LNCAP (cell line): Measurements from ENCODE around the gene OR51G1.
"Not testable (repeated sequence)": the region's sequence is repeated elsewhere in the genome, so short reads cannot be mapped to it uniquely, and the experiment has no call there.

Experiments used
- TF ChIP-seq, protein P1 (sequence below): fragments of 450-650 bp; IDR thresholded peaks from 2 replicates; pipeline ENCODE4 v1.5.1; 2017; ENCODE audit warnings: mild to moderate bottlenecking

The OR51G1 gene, protein sequence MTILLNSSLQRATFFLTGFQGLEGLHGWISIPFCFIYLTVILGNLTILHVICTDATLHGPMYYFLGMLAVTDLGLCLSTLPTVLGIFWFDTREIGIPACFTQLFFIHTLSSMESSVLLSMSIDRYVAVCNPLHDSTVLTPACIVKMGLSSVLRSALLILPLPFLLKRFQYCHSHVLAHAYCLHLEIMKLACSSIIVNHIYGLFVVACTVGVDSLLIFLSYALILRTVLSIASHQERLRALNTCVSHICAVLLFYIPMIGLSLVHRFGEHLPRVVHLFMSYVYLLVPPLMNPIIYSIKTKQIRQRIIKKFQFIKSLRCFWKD

DNA sequence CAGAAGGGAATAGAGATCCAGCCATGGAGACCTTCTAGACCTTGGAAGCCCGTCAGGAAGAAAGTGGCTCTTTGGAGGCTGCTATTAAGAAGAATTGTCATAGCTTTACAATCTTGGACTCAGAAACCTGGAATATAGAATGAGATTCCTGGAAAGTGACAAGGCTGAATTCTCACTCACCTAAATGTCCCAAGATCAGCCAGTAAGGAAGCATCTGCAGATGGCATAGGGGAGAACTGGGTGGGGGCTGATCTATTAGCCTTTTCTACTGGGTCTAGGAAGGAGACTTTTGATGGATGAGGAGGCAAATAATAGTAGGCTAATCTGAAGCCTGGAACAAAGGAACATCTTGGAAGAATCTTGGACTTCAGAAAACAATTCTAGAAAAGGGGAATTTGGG lies at the start of gene OR51G1:
Gene OR51G1, minus strand, starts transcription at position 101 of the 400 bp plus-strand sequence. Its CDS starts 0 bp downstream, at position 101.
- TF ChIP-seq, protein P1, sequence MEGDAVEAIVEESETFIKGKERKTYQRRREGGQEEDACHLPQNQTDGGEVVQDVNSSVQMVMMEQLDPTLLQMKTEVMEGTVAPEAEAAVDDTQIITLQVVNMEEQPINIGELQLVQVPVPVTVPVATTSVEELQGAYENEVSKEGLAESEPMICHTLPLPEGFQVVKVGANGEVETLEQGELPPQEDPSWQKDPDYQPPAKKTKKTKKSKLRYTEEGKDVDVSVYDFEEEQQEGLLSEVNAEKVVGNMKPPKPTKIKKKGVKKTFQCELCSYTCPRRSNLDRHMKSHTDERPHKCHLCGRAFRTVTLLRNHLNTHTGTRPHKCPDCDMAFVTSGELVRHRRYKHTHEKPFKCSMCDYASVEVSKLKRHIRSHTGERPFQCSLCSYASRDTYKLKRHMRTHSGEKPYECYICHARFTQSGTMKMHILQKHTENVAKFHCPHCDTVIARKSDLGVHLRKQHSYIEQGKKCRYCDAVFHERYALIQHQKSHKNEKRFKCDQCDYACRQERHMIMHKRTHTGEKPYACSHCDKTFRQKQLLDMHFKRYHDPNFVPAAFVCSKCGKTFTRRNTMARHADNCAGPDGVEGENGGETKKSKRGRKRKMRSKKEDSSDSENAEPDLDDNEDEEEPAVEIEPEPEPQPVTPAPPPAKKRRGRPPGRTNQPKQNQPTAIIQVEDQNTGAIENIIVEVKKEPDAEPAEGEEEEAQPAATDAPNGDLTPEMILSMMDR, result no peak

DNA sequence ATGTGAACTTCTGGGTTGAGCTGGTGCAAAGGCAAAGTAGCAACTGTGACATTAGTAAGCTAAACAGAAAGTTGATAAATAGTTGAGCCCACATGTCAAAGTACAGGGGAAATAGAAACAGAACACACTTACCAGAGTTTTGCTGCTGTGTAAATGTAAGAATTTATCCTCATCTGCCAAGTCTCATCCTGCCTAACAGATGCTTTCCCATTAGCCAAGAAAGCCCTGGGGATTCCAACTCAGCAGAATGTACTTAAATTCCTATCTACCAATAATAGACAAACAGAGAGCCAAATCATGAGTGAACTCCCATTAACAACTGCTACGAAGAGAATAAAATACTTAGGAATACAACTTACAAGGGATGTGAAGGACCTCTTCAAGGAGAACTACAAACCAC lies 38.7 kb upstream of the OR51G1 start:
- TF ChIP-seq, protein P1, result no peak

DNA sequence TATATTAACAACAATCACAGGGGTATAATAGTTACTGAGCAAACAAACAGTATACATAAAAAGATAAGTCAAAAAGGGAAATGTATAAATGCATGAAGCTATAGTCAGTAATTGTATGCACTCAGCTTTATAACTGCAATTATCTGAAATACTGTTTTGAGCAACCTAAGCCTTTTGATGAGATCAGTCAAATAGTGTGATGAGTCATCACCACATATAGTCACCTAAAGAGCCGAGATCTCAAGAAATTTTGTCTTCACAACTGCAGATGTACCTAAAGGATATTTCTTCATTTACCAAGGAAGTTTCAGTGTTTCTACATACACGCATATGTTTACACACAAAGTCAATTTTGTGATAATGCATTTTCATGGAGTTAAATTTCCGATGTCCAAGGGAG lies 36.7 kb upstream of the OR51G1 start:
- TF ChIP-seq, protein P1, result no peak

DNA sequence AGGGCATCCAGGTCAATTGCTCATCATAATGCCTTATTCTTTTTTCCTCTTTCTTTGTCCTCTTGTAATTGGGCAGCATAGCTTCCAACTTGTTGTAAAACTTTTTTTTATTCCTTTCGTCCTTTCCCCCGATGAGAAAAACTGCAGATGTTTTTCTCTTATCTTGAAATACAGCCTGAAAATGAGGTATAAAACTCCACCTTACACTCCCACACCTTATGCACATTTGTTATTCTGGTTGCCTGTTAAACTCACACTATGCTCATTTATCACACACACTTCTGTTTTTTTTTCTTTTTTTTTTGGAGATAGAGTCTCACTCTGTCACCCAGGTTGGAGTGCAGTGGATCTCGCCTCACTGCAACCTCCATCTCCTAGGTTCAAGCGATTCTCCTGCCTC lies 33.3 kb upstream of the OR51G1 start:
- TF ChIP-seq, protein P1, result no peak

DNA sequence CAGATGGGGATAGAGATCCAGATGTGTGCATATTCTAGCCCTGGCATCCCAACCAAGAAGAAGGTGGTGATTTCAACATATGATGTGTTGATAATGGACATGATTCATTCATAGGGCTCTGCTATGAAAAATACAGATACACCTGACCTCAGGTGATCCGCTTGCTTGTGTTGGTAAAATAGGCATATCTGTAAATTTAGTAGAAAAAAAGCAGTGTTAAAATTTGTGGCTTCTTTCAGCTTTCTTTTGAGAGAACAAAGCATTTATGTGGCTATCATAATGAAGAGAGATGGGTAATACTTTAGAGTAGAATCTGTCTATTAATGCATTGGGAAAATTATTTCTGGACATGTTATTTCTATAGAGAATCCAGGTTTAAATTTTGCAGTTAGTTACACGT lies 31.5 kb upstream of the OR51G1 start, which contains the start of gene OR51A2:
Gene OR51A2, minus strand, starts transcription at position 101 of the 400 bp plus-strand sequence. Its CDS starts 0 bp downstream, at position 101.
- TF ChIP-seq, protein P1, result not testable (repeated sequence)

DNA sequence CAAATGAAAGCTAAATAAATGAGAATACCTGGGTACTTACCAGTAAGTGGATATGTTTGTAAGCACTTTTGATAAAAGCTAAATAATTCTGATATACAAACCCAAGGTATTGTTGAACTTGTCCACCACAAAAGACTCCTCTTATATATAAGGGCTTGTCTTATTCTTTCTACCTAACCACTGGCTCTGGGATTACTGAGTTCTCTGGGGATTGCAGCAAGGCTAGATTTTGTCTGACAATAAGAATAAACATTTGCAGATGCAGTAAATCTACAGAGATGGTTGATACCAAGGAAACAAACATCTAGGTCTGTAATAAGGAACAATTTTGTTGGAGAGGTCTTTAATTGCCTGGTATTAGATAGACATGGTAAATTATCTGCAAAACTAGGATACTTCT lies 23.4 kb upstream of the OR51G1 start, which contains the start of gene OR51A4:
Gene OR51A4, minus strand, starts transcription at position 101 of the 400 bp plus-strand sequence. CDS start 505 bp downstream, outside the sequence.
- TF ChIP-seq, protein P1, result no peak

DNA sequence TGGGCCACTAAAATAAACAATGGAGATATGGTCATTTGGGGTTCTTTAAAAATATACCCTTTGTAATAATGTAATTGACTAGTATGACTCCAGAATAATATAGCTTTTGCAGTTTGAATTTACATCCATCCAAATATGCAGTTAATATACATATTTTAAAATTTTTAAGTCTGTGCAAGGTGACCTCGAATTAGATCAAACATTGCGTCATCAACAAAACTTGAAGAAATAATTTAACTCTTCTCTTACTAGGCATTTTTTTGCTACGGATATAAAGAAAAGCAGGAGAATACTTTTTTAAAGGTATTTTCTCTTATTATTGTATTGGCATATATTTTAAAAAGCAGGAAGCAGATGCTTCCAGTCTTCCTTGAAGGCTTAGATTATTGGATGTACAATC lies 12.6 kb upstream of the OR51G1 start:
- TF ChIP-seq, protein P1, result no peak
